AG04449 (cell line): ENCODE results near the gene EOMES.
"Not testable (repeated sequence)": the region's sequence is repeated elsewhere in the genome, so short reads cannot be mapped to it uniquely, and the experiment has no call there.

Source experiments
- CTCF ChIA-PET: fragments of 350-600 bp; formaldehyde crosslinking; extraction: SDS; loops from one replicate; lab custom pipeline; 2021; ENCODE audit warnings: antibody characterized with exemption; lab: Yijun Ruan, JAX
- POLR2A ChIA-PET: fragments of 400-600, 350-600 bp; formaldehyde crosslinking; extraction: SDS; loops from one replicate; lab custom pipeline; 2020; ENCODE audit warnings: antibody characterized with exemption, inconsistent platforms; lab: Yijun Ruan, JAX
- DNase-seq: peaks from one replicate; pipeline ENCODE4 v3.0.0-alpha.2; 2010; ENCODE audit warnings: low read depth, low spot score
- H3K4me3 ChIP-seq: 2 replicates; pipeline ENCODE4 v1.5.1; 2011; ENCODE audit warnings: low read depth, mild to moderate bottlenecking, control low read depth, low read length
- CTCF ChIP-seq: IDR thresholded peaks from one replicate; pipeline ENCODE4 v1.5.1; 2011; ENCODE audit warnings: mild to moderate bottlenecking, moderate library complexity, low read length, control low read depth, inconsistent platforms; ENCODE audit not compliant: insufficient read depth; ENCODE audit errors: missing control alignments

EOMES gene

GRCh38 chr3:27721717-27722564 is at the start of gene EOMES:
Gene EOMES, minus strand, starts transcription at chr3:27722323. Its CDS starts 29 bp downstream, at chr3:27722294.
- H3K4me3 ChIP-seq = peak within 1 kb of the TSS; percentile 30
- ChIA-PET CTCF (interaction anchor here (0.7 to 2.4 kb wide), 5 partner anchors 10 to 606 kb away, joined by 3 to 13 read pairs (median 3); no protein-coding TSS in a partner anchor), POLR2A (no interaction called here)
- DNase-seq = no peak
- TF ChIP-seq CTCF = no peak

GRCh38 chr3:27770384-27770783 is 48.3 kb upstream of the EOMES start:
- DNase-seq, CTCF ChIA-PET, POLR2A ChIA-PET, H3K4me3 ChIP-seq: not testable (repeated sequence)

- ChIA-PET CTCF (no interaction called here), POLR2A (interaction anchor here (0.7 kb wide), 1 partner anchor 232 kb away, joined by 4 read pairs; no protein-coding TSS in a partner anchor)
- H3K4me3 ChIP-seq = no peak overlapping the region
- TF ChIP-seq CTCF = no peak
- no peak for DNase-seq
Observed at GRCh38 chr3:27767000-27767399, 44.9 kb upstream of the EOMES start.

- DNase-seq = peak; percentile 51
- POLR2A ChIA-PET = no interaction called here
- CTCF ChIA-PET = no interaction called here
- TF ChIP-seq CTCF = no peak
- H3K4me3 ChIP-seq = no peak overlapping the region
Observed at GRCh38 chr3:27758083-27758482, 36.0 kb upstream of the EOMES start.

- DNase-seq = no peak
- ChIA-PET POLR2A (no interaction called here), CTCF (no interaction called here)
- no peak overlapping the region for H3K4me3 ChIP-seq
- no peak for TF ChIP-seq CTCF
Observed at GRCh38 chr3:27756877-27757276, 34.8 kb upstream of the EOMES start.

GRCh38 chr3:27752926-27753325 is 30.8 kb upstream of the EOMES start:
- no peak for TF ChIP-seq CTCF
- CTCF ChIA-PET = no interaction called here
- POLR2A ChIA-PET = no interaction called here
- no peak overlapping the region for H3K4me3 ChIP-seq
- DNase-seq = no peak

GRCh38 chr3:27749643-27750042 is 27.5 kb upstream of the EOMES start:
- H3K4me3 ChIP-seq = no peak overlapping the region
- DNase-seq = no peak
- POLR2A ChIA-PET = no interaction called here
- no peak for TF ChIP-seq CTCF
- CTCF ChIA-PET = no interaction called here
